Measurements from ENCODE around the gene TENT4A.
A peak's percentile ranks its signal among the peaks of the same experiment; 100 is the strongest.

The TENT4A gene

GRCh38 chr5:6759401-6759800, 46.2 kb downstream of the TENT4A start:
- no peak overlapping the region for H3K4me3 ChIP-seq (replicated peaks; ENCODE audit: low read depth, low read length)
- TF ChIP-seq CTCF (IDR thresholded peaks at IDR 0.05; ENCODE audit: low read length, missing control alignments): no peak
- DNase-seq (ENCODE audit: low read depth): peak; percentile 10

GRCh38 chr5:6759983-6760382, 46.8 kb downstream of the TENT4A start:
- H3K4me3 ChIP-seq (replicated peaks; ENCODE audit: low read depth, low read length): no peak overlapping the region
- TF ChIP-seq CTCF (IDR thresholded peaks at IDR 0.05; ENCODE audit: low read length, missing control alignments): no peak
- DNase-seq (ENCODE audit: low read depth): no peak

- no peak overlapping the region for H3K4me3 ChIP-seq (replicated peaks; ENCODE audit: low read depth, low read length)
- TF ChIP-seq CTCF (IDR thresholded peaks at IDR 0.05; ENCODE audit: low read length, missing control alignments): no peak
- no peak for DNase-seq (ENCODE audit: low read depth)
Measured at GRCh38 chr5:6760686-6761085, 47.5 kb downstream of the TENT4A start.

GRCh38 chr5:6761333-6761732, 48.1 kb downstream of the TENT4A start:
- TF ChIP-seq CTCF (IDR thresholded peaks at IDR 0.05; ENCODE audit: low read length, missing control alignments): no peak
- H3K4me3 ChIP-seq (replicated peaks; ENCODE audit: low read depth, low read length): no peak overlapping the region
- DNase-seq (ENCODE audit: low read depth): no peak

GRCh38 chr5:6762116-6762515, 48.9 kb downstream of the TENT4A start:
- no peak overlapping the region for H3K4me3 ChIP-seq (replicated peaks; ENCODE audit: low read depth, low read length)
- no peak for TF ChIP-seq CTCF (IDR thresholded peaks at IDR 0.05; ENCODE audit: low read length, missing control alignments)
- no peak for DNase-seq (ENCODE audit: low read depth)

GRCh38 chr5:6762697-6763096, 49.5 kb downstream of the TENT4A start:
- DNase-seq (ENCODE audit: low read depth): no peak
- no peak overlapping the region for H3K4me3 ChIP-seq (replicated peaks; ENCODE audit: low read depth, low read length)
- no peak for TF ChIP-seq CTCF (IDR thresholded peaks at IDR 0.05; ENCODE audit: low read length, missing control alignments)

- no peak for DNase-seq (ENCODE audit: low read depth)
- TF ChIP-seq CTCF (IDR thresholded peaks at IDR 0.05; ENCODE audit: low read length, missing control alignments): no peak
- no peak overlapping the region for H3K4me3 ChIP-seq (replicated peaks; ENCODE audit: low read depth, low read length)
Measured at GRCh38 chr5:6763191-6763590, 50.0 kb downstream of the TENT4A start.

Data from fibroblast of pulmonary artery (primary cell).